NOMO-1 treated with DMSO at 0.1 percent for 48 hours (cell line): ENCODE results near the gene PPM1H.
"Not testable (repeated sequence)": the region's sequence is repeated elsewhere in the genome, so short reads cannot be mapped to it uniquely, and the experiment has no call there.

Experiments
- DNase-seq: peaks from one replicate; lab custom pipeline; 2025; ENCODE audit not compliant: unreplicated experiment; lab: John Stamatoyannopoulos, UW

Gene PPM1H

DNA sequence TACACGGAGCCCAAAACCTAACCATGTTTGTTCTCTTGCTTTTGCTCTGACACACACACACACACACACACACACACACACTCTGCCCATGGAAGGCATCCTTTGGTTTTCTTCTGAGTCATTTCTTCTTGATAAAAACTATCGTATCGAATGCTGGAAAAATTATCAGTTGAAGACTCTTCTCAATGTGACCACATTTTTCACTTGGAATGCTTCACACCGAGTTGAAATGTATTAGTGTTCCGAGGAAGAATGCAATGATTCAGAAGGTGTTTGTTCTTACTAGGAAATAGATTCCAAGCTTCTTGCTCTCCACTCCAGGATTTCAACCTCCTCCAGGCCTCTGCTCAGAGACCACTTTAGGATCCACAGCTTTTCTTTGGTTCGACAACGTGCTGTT, 242.1 kb downstream of the PPM1H start:
- no peak for DNase-seq

DNA sequence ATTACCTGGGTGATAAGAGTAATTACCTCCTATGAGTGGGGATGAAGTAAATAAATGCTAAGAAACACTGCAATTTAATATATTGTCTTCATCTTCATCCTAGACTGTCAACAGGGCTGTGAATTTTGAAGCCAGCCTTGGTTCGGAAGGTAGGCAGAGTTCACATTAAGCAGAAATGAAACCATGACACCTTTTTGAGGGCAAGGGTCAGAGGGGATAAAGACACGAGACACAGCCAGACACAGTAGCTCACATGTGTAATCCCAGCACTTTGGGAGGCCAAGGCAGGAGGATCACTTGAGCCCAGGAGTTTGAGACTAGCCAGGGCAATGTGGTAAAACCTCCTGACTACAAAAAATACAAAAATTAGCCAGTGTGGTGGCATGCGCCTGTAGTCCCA, 243.6 kb downstream of the PPM1H start:
- DNase-seq = no peak

DNA sequence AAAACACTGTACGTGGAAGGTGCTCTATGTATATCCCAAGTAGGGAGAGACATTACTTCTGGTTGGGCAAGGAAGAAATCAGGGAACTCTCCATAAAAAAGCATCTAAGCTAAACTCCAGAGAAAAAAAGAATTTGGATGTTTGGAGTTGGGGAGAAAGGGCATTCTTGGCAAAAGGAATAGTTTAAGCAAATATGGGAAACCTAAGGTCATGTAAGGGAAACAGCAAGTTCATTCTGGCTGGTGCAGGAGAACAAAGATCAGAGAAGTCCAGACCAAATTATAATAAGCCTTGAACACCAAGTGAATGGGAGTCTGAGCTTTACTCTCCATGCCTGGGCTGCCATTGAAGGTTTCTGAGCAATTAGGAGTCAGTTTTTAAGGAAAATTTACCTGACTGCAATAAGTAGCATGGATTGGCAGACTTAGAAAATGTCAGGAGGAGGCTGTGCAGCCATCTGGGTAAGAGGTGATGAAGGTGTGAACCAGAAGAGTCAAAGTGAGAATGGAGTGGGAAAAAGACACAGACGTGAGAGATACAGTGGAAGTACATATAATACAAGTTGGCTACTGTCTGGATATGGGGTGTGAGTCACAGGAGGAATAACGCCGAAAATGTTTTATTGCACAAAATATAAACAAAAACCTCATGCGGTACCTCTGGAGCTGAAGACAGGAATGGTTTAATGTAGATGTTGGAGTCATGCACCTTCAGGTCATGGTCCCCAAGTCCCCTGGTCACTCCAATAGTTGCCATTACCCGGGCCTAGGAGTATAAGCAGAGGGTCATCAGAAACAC, 245.7 kb downstream of the PPM1H start:
- DNase-seq = no peak

DNA sequence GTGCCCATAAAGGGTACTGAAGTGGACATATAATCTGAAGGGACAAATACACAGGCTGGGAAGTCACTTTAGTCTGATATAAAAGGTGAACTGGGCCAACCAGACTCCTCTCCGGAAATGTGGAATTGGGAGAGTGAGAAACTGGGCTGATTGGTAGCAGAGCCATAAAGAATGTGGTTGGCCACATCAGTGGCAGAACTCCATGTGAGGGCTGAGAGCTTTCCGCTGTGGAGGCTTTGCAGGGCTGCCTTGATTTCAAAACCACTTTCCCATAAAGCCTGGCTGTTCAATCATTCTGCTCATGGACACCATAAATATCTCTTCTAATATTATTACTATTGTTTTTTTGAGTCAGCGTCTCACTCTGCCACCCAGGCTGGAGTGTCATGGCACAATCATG, 248.0 kb downstream of the PPM1H start:
- no peak for DNase-seq

DNA sequence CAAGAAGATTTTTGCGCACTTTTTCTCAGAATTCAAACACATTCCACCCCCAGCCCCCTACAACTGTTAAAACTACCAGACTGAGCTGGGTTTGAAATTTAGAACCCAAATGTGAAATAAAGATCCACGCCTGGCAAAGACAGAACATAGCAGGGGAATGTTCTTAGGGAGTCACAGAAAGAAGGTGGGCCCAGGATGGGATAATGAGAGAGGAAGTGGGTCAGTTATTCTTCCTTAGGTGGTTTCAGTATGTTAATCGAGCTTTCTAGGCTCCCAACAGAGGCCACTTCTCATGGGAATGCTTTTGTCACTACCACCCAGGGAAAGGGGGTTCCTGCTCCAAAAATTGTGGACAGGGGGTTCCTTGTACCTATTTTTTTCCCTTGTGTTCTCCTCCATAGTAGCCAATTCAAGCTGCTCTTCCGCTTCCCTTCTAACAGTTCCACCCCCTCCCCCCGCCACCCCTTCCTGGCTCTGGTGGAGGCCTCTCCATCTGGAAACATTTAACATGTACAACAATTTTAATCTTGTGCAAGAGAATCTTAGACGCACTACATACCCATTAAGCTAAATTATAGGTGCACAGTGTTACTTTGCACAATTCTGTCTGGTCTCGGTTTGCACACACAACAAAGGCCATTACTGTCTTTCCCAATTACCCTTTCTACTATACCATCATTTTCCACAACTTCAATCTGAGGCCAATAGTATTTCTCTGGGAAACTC, 250.2 kb downstream of the PPM1H start:
- DNase-seq = no peak

DNA sequence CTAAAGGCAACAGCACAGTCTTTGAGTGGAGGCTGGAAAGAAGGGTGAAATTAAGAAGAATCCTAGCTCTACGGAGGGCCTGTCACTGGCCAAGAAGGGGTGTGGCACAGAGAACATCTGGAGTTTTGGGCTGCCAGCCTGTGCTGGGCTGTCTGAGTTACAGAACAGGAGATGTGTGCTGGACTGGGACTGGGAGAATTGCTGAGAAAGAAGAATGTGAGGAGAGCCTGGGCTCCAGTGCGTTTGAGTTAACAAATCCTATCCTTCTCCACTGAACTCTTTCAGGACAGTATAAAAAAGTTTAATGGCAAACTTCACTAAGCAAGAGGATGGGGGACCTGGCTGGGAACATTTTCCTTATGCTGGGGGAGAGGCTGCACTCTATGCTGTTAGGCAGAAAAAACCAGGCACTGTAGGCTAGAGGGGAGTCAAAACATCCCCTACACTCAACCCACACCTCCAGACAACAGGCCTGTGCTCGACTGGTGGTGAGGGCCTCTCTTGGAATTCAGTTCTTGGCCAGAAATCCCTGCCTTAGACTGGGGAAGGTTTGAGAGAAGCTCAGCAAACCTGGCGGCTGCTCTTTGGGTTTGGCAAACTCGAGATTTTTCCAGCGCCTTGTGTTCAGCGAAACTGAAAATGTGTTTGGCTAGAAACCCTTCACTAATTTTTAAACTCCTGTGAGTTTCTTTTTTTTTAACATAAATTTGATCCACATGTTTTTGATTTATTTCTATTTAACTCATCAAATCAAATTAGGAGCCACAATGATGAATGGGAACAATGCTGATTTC, 251.0 kb downstream of the PPM1H start:
- DNase-seq = no peak

DNA sequence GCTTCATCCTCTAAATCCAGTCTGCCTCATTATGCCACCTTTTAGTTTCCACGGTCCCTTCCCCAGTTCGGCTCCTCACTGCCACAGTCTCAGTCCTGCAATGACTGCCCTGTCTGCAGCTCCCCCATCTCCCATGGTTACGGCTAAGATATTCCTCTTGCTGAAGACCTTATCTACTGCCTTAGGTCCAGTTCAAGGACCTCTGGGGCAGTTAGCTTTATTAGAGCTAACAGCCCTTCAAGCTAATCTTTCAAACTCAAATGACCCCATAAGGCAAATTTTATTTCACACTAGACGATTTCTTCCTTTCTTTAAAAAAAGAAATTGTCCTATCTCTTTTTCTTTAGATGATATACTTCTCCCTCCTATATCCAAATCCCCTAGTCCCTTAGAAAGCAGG, 253.6 kb downstream of the PPM1H start:
- DNase-seq = no peak

DNA sequence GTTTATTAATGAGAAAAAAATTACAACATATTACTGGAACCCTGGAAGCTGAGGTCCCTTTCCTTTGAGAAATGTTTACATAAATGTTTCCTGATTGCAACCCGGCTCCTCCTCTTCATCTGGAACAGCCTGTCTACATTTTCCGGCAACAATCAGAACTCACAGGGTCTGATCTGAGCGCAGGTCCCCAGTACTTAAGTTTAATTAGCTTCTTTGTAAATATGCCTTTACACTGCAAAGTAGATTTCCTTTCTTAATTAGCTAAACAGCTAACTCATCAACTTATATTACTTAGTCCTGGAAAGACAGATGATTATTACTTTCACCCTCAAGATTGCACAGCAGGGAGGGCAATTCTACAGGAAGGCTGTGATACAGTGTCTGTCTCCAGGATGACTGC, 255.3 kb downstream of the PPM1H start:
- no peak for DNase-seq

DNA sequence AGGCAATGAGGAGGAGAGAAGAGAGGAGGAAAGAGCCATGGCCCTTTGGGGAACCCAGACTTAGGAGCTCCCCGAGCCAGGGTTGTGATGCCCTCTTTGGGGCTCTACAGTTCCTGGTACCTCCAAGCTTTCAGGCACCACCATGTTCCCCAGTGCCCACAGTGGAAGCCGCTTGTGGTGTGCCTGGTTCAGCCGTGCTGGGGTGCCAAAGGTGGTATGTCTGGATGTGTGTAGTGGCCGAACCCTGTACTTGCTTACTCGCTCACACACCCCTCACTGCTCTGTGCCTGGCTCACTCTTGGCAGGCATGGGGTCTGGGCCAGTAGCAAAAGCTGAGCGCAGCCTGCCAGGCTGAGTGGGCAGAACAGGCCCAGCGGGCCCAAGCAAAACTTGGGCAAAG, 257.6 kb downstream of the PPM1H start:
- no peak for DNase-seq

DNA sequence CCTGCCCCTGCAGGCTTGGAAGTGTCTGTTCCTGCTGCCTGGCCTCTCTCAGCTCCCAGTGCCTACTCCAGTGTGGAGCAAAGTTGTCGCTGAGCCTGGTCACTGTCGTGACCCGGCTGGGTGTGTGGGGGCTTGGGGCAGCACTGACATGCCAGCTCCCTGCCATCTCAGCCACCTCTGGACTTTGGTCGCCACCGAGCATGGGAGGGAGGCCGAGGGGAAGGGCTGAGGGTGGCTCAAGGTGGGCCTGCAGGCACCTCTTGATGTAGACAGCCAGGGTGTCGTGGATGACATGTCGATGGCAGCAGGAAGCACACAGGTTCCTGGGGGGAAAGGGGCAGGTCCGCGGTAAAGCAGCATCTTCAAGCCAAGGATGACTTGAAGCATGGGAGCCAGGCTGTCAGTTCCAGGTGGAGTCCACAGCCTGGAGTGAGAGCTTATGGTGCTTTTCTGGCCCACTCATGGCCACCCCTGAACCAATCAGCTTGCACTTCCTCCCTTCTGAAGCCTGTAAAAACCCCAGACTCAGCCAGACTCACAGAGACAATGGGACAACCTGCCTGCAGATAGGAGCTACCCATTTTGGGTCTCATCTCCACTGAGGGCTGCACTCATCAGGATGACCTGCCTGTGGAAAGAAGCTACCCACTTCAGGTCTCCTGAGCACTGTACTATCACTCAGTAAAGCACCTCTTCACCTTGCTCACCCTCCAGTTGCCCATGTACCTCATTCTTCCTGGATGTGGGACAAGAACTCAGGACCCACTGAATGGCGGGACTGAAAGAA, 258.2 kb downstream of the PPM1H start:
- DNase-seq = no peak

DNA sequence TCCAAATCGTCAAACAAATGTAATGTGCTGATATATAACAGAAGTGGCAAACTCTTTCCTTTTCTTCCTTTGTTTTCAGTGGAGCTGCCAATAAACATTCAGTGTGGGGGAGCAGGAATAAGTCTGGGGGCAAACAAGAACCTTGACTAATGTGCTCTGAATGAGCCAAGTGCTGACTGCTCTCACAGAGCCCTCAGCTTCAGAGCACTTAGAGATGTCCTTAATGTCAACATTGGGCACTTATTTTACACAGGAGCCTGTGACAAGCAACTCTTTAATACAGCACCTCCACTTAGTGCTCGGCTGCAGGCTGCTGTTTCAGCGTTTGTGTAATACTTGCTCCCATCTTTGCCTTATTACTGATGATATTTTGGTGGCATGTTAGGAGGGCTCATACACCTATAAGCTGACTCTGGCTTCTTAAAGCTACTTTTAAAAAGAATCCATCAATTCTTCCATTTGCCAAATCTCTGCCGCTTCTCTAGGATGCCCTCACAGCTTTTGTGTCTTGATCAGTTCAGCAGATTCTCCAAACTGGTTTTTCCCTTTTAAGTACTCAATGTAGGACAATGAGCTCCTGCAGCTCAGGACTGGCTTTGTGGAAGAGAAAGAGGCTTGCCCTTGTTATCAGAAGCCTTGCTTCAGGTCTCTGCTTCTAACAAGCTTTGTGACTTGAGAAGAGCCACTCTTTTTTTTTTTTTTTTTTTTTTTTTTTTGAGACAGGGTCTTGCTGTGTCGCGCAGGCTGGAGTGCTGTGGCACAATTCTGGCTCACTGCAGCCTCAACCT, 261.7 kb downstream of the PPM1H start:
- no peak for DNase-seq

DNA sequence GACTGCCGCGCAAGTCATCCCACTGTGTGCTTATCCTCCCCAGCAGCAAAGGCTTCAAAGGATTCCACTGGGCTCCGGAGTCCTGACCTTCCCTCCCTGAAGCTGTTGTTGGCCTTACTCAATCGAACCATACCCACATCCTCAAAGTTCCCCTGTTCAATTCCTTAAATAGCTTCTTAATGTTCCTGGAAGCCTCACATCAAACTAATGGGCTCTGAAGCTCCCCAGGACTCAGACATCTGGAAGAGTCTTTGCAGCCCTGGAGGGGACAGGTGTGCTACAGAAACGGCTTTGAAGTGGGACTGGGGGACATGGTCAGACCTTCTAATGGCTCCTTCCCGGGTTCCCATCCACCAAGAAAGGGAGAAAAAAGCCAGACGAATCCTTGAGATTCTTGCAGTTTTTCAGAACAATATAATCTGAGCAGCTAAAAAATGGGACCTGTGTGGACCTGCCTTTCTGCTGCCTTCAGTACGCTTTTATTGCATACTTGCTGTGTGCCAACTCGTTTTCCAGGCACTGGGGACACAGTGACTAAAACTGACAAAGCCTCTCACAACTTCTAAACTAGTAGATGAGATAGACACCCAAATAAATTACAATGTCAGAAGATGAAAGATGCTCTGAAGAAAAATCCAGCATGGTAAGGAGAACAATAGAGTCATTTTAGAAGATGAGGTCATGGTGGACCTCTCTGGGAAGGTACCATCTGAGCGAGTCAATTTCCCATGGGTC, 263.8 kb downstream of the PPM1H start:
- no peak for DNase-seq

DNA sequence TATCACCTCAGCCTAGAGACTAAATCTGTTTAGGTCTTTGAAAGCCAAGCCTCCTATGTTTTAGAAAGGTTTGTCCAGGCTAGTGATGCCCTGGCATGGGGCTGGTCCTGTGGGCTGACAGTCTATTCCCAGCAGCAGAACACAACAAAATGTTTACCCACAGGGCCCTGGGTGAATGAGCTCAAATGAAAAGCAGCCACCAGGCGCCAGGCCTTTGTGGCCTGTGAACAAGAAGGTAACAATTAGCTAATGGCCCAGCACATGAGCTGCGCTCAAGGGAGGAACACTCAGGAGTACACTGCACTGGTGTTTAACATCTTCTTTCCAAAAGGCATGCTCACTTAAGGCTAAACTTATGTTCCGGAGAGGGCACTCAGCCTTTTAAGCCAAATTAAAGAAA, 266.2 kb downstream of the PPM1H start:
- no peak for DNase-seq

DNA sequence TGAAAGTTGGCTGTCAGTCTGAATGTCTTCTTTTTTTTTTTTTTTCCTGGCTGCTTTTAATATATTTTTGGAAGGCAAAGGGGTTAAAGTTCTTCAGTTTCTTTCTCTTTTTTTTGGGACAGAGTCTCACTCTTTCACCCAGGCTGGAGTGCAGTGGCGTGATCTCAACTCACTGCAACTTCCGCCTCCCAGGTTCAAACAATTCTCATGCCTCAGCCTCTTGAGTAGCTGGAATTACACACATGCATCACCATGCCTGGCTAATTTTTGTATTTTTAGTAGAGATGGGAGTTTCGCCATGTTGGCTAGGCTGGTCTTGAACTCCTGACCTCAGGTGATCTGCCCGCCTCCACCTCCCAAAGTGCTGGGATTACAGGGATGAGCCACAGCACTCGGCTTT, 270.0 kb downstream of the PPM1H start:
- DNase-seq = not testable (repeated sequence)

DNA sequence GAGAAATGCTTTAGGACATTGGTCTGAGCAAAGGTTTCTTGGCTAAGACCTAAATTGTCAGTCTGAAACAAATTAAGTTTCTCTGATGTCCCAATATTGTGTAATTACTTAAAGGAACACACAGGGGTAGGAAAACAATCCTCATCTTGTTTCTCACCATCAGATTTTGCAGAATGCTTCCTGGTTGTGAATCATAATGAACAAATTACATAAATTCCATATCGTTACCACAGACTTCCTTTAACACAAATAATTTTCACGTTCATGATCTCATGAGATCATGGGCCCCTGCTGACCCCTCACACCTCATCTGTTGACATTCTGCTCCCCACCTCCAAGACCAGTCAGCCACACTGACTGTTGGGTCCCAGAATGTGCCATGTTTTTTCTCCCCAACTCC, 274.2 kb downstream of the PPM1H start:
- DNase-seq = peak; percentile 12

DNA sequence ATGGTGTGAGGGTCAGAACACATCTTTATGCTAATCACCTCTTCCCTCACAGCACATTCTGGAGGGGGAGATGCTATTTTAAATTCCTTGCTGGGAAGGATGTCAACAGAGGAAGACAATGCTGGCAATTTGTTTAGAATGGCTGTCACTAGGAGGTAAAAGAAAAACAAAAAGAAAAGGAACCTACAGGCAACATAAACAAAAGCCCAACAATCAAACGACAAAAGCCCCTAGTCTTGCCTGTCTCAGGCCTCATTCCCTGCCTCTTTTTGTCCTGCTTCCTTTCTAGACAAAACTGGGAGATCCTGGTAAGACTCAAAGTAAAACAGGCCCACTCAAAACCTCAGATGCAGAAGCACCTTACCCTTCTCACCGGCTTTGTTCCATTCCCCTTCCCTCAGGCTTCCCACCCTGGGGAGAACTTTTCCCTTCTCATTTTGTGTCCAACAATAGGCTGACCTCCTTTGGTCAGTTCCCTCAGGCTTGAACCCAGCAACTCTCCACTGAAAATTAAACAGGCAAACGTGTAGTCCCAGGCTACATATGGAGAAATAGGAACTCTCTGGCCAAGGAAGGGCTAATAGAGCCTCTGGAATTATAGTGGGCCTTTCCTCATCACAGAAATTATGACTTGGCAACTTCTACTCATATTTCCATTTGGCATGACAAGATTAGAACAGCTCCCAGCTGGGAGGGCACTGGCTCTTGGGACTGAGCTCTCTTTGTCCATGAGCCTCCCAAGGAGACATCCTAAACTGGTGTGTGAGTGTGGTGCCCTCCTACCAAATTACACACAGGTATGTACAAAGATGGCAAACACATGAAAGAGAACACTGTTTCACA, 275.3 kb downstream of the PPM1H start:
- DNase-seq = no peak

DNA sequence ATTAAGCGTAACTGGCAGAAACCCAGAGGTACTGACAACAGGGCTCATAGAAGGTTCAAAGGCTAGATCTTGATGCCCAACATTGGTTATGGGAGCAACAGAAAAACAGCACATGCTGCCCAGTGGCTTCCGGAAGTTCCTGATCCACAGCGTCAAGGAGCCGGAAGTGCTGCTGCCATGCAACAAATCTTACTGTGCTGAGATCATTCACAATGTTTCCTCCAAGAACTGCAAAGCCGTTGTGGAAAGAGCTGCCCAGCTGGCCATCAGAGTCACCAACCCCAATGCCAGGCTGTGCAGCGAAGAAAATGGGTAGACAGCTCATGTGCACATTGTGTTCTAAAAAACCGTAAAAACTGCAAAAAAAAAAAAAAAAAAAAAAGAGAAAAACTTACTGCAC, 276.0 kb downstream of the PPM1H start:
- DNase-seq = no peak

DNA sequence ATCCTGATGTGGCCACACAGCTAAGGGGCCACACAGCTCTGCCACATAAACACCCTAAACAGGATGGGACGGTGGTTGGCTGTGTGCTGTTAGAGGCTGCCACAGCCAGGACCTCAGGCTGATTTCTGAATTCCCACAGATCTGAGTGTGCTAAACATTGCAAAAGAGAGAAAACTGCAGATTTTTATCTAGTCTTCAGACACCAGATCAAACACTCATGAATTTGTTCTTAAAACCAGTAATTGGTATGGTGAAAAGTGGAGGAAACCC, 277.7 kb downstream of the PPM1H start:
- no peak for DNase-seq
